HG02938 (cell line): ENCODE results near the gene CNTNAP5.

ENCODE experiments used
- ATAC-seq: cut with Tn5 transposase; IDR thresholded peaks from one replicate; pipeline ENCODE4 v1.9.1; 2021; ENCODE audit warnings: mild to moderate bottlenecking, moderate library complexity; ENCODE audit not compliant: unreplicated experiment

The CNTNAP5 gene

GRCh38 chr2:124774781-124775180 lies 749.7 kb downstream of the CNTNAP5 start:
- ATAC-seq = no peak

GRCh38 chr2:124776332-124776731 lies 751.2 kb downstream of the CNTNAP5 start:
- no peak for ATAC-seq

GRCh38 chr2:124778076-124778475 lies 753.0 kb downstream of the CNTNAP5 start:
- no peak for ATAC-seq

- ATAC-seq = no peak
Measured at GRCh38 chr2:124796647-124797046, 771.6 kb downstream of the CNTNAP5 start.

- no peak for ATAC-seq
Measured at GRCh38 chr2:124797049-124797448, 772.0 kb downstream of the CNTNAP5 start.

- ATAC-seq = no peak
Measured at GRCh38 chr2:124798551-124798950, 773.5 kb downstream of the CNTNAP5 start.

GRCh38 chr2:124804014-124804940 lies 779.2 kb downstream of the CNTNAP5 start:
- no peak for ATAC-seq

GRCh38 chr2:124805060-124805459 lies 780.0 kb downstream of the CNTNAP5 start:
- no peak for ATAC-seq

- no peak for ATAC-seq
Measured at GRCh38 chr2:124810132-124810531, 785.0 kb downstream of the CNTNAP5 start.

GRCh38 chr2:124814968-124815745 lies 790.1 kb downstream of the CNTNAP5 start:
- no peak for ATAC-seq

- ATAC-seq = no peak
Measured at GRCh38 chr2:124816007-124816406, 790.9 kb downstream of the CNTNAP5 start.

- no peak for ATAC-seq
Measured at GRCh38 chr2:124822516-124822915, 797.4 kb downstream of the CNTNAP5 start.

GRCh38 chr2:124824441-124824840 lies 799.4 kb downstream of the CNTNAP5 start:
- no peak for ATAC-seq

- ATAC-seq = no peak
Measured at GRCh38 chr2:124832521-124832920, 807.4 kb downstream of the CNTNAP5 start.

- no peak for ATAC-seq
Measured at GRCh38 chr2:124834331-124834730, 809.2 kb downstream of the CNTNAP5 start.

GRCh38 chr2:124835331-124835730 lies 810.2 kb downstream of the CNTNAP5 start:
- no peak for ATAC-seq

- no peak for ATAC-seq
Measured at GRCh38 chr2:124836416-124836815, 811.3 kb downstream of the CNTNAP5 start.

- ATAC-seq = no peak
Measured at GRCh38 chr2:124837496-124837895, 812.4 kb downstream of the CNTNAP5 start.

- ATAC-seq = no peak
Measured at GRCh38 chr2:124838406-124838805, 813.3 kb downstream of the CNTNAP5 start.

- ATAC-seq = no peak
Measured at GRCh38 chr2:124867247-124867646, 842.2 kb downstream of the CNTNAP5 start.

GRCh38 chr2:124874219-124874618 lies 849.1 kb downstream of the CNTNAP5 start:
- no peak for ATAC-seq

GRCh38 chr2:124874676-124875075 lies 849.6 kb downstream of the CNTNAP5 start:
- ATAC-seq = no peak
